A549 treated with dexamethasone at 1 μM for 4 hours (cell line): ENCODE measurements around the gene ZNF512B. TPM values are rescaled to one million over a fixed set of nuclear protein-coding genes. Genes with fewer than 3 reads are reported as not detected.

Experiments used
- total RNA-seq: library from RNA; stranded (reverse); fragments of 200-300 nt; extraction: Qiagen RNA extraction; gene quantifications from 5 replicates; pipeline ENCODE4 v1.2.3, GENCODE V29; 2022

ZNF512B gene
- 8.8 to 14.4 TPM (median 13.0 TPM) in 5 replicates for total RNA-seq

GRCh38 chr20:63969838-63970713 lies at the start of gene ZNF512B:
Gene ZNF512B (minus strand): TSS chr20:63969930. CDS start chr20:63967950, 1,980 bp downstream.

GRCh38 chr20:63980806-63981728 lies 11.3 kb upstream of the ZNF512B start, which contains the start of gene PRPF6:
Gene PRPF6 (plus strand): TSS chr20:63981132. CDS start chr20:63981246, 114 bp downstream.

GRCh38 chr20:63979557-63980316 lies 10.0 kb upstream of the ZNF512B start, which contains the start of gene SAMD10:
Gene SAMD10 (minus strand): TSS chr20:63979642. CDS start chr20:63979467, 175 bp downstream.

GRCh38 chr20:63955827-63956663 lies 13.7 kb downstream of the ZNF512B start, which contains the start of gene UCKL1:
Gene UCKL1 (minus strand): TSS chr20:63956416. CDS start chr20:63956372, 44 bp downstream.

Other genes with a start within 250 kb of the ZNF512B start
- 2.9 to 9.5 TPM (median 8.9 TPM) in 5 replicates for gene LIME1, start 233.3 kb downstream of the ZNF512B start, total RNA-seq
- 57.9 to 88.8 TPM (median 82.1 TPM) in 5 replicates for gene SLC2A4RG, start 230.2 kb downstream of the ZNF512B start, total RNA-seq
- gene ZBTB46, start 138.7 kb downstream of the ZNF512B start, total RNA-seq: 0.65 to 0.82 TPM (median 0.73 TPM) in 5 replicates
- gene ABHD16B, start 108.4 kb downstream of the ZNF512B start, total RNA-seq: not detected in 5 replicates
- 125 to 135 TPM (median 132 TPM) in 5 replicates for gene TPD52L2, start 104.7 kb downstream of the ZNF512B start, total RNA-seq
- 21.7 to 30.4 TPM (median 29.3 TPM) in 5 replicates for gene DNAJC5, start 74.8 kb downstream of the ZNF512B start, total RNA-seq
- gene UCKL1, start 13.5 kb downstream of the ZNF512B start, total RNA-seq: 19.2 to 34.0 TPM (median 30.6 TPM) in 5 replicates
- gene SAMD10, start 9.7 kb upstream of the ZNF512B start, total RNA-seq: not detected in 5 replicates
- 47.9 to 59.1 TPM (median 58.3 TPM) in 5 replicates for gene PRPF6, start 11.2 kb upstream of the ZNF512B start, total RNA-seq
- 0.18 to 0.39 TPM (median 0.29 TPM) in 5 replicates for gene C20orf204, start 66.3 kb upstream of the ZNF512B start, total RNA-seq
- 1.1 to 2.7 TPM (median 1.9 TPM) in 5 replicates for gene SOX18, start 79.7 kb upstream of the ZNF512B start, total RNA-seq
- 30.6 to 51.5 TPM (median 46.2 TPM) in 5 replicates for gene TCEA2, start 93.3 kb upstream of the ZNF512B start, total RNA-seq
- 34.0 to 48.8 TPM (median 43.6 TPM) in 5 replicates for gene RGS19, start 109.6 kb upstream of the ZNF512B start, total RNA-seq
- gene OPRL1, start 110.2 kb upstream of the ZNF512B start, total RNA-seq: 0.91 to 2.0 TPM (median 1.5 TPM) in 5 replicates
- gene LKAAEAR1, start 114.5 kb upstream of the ZNF512B start, total RNA-seq: 0.68 to 1.4 TPM (median 1.0 TPM) in 5 replicates
- not detected in 5 replicates for gene NPBWR2, start 137.6 kb upstream of the ZNF512B start, total RNA-seq
- 0.14 to 0.89 TPM (median 0.27 TPM) in 5 replicates for gene MYT1, start 194.5 kb upstream of the ZNF512B start, total RNA-seq